Heart left ventricle (tissue), 16 donors: ENCODE measurements around the gene MOK. TPM values are rescaled to one million over a fixed set of nuclear protein-coding genes. Genes with fewer than 3 reads are reported as not detected.

ENCODE experiments used
- ATAC-seq, 4 donors: fragments of 200-7000 bp; cut with Tn5 transposase; one replicate each; pipeline ENCODE4 v1.9.1; 2020 to 2022; ENCODE audit warnings: moderate library complexity in 4 of 4, mild to moderate bottlenecking in 3 of 4, moderate number of reproducible peaks in 1 of 4
- DNase-seq, 5 donors: peaks; one replicate each; pipeline ENCODE4 v3.0.0-alpha.2; 2020
- H3K27ac ChIP-seq, 12 donors: fragments of 200-600 bp; sonication (generic) in 4 of 12; one replicate each; pipeline versions ENCODE4 v1.5.0 to v1.8.0; 2016 to 2022; ENCODE audit warnings: mild to moderate bottlenecking in 2 of 12
- H3K27me3 ChIP-seq, 9 donors: fragments of 200-600 bp; sonication (generic) in 2 of 9; one replicate each; pipeline versions ENCODE4 v1.5.1 to v1.8.0; 2016 to 2022; ENCODE audit warnings: mild to moderate bottlenecking in 3 of 9
- H3K36me3 ChIP-seq, 9 donors: fragments of 200-600 bp; sonication (generic) in 2 of 9; one replicate each; pipeline versions ENCODE4 v1.5.0 to v1.8.0; 2018 to 2022; ENCODE audit warnings: mild to moderate bottlenecking in 2 of 9
- H3K4me1 ChIP-seq, 12 donors: fragments of 200-600 bp; sonication (generic) in 4 of 12; one replicate each; pipeline versions ENCODE4 v1.5.0 to v1.8.0; 2016 to 2022; ENCODE audit warnings: mild to moderate bottlenecking in 3 of 12
- H3K4me3 ChIP-seq, 12 donors: fragments of 200-600 bp; sonication (generic) in 4 of 12; one replicate each; pipeline versions ENCODE4 v1.5.0 to v1.8.0; 2017 to 2022; ENCODE audit warnings: mild to moderate bottlenecking in 9 of 12, moderate library complexity in 4 of 12
- H3K9me3 ChIP-seq, 12 donors: fragments of 200-600 bp; sonication (generic) in 4 of 12; one replicate each; pipeline versions ENCODE4 v1.5.0 to v1.8.0; 2016 to 2022; ENCODE audit warnings: mild to moderate bottlenecking in 1 of 12
- CTCF ChIP-seq, 12 donors: fragments of 200-600 bp; sonication (generic) in 4 of 12; IDR thresholded peaks; one replicate each; pipeline versions ENCODE4 v1.5.0 to v1.8.0; 2018 to 2022; ENCODE audit warnings: antibody characterized with exemption in 12 of 12, mild to moderate bottlenecking in 5 of 12
- POLR2A ChIP-seq, 2 donors: fragments of 450-650 bp; IDR thresholded peaks; one replicate each; pipeline ENCODE4 v1.6.1; 2017; ENCODE audit warnings: antibody characterized with exemption in 2 of 2, mild to moderate bottlenecking in 2 of 2, moderate library complexity in 2 of 2
- WGBS, 4 donors: extraction: QIAGEN DNeasy Blood & Tissue Kit in 2 of 4; methylation state at CpG; one replicate each; pipeline versions ENCODE4 v1.1.5 to v1.1.7; 2013 to 2018; 5-methylcytosine and 5-hydroxymethylcytosine counted together
- intact Hi-C, 10 donors: fragments of 100-400 bp; cut with DNase I; formaldehyde crosslinking; loops; one replicate each; pipeline versions ENCODE4 v1.11.1 to v1.14.2; 2022
- polyA plus RNA-seq, 2 donors: library from polyadenylated mRNA; stranded (reverse); fragments of 200-250 nt; gene quantifications; one replicate each; pipeline ENCODE4 v1.2.3, GENCODE V29; 2013
- total RNA-seq, 9 donors: library from RNA; depleted of rRNA in 2 of 9; stranded (reverse); fragments of >200 nt in 2 of 9; fragmentation: NEBNext Ultra II Directional in 3 of 9; extraction: Animal tissue kit (Norgen Biotek cat#: 25700) in 3 of 9; gene quantifications; one replicate each; pipeline versions ENCODE4 v1.1.0 to v1.2.4, GENCODE V29; 2016 to 2023
- donor health status: ischemic (EF 13 %, LVEDD 7.1; RV severe dilation, severe dysfunction).
- donor health status: healthy with polysubstance abuse.
- donor health status: DM: no; HTN: yes; CAD: no.
- donor health status: DM: no; HTN: no; CAD: no.
- donor health status: ischemic (EF 25% LVEDD 6.9; RV normal size, moderate dysfunction).
- donor health status: ischemic (EF 25% LVEDD 5.7; RV mildly dilated, moderate dysfunction).
- donor health status: healthy.
- donor health status: DM: yes; HTN: yes; CAD: no.
- donor health status: ischemic (EF 35%, LVEDD 5.7; RV mildly dilated, moderate dysfunction).
- donor health status: nonischemic (EF 11% LVEDD 7.7; RV severe dilation, severe dysfunction).
- donor health status: DM: yes; HTN: yes; CAD: no.
- donor health status: PGD.
- donor health status: ischemic (EF 29% LVEDD 5.4; RV normal size, mild dysfunction).
- donor health status: nonischemic (EF 23%, LVEDD 6.1; RV moderate dilation, normal function).

MOK gene
- total and polyA plus RNA-seq, 11 donors: 8.7 to 18.1 (median 12.7) TPM

DNA sequence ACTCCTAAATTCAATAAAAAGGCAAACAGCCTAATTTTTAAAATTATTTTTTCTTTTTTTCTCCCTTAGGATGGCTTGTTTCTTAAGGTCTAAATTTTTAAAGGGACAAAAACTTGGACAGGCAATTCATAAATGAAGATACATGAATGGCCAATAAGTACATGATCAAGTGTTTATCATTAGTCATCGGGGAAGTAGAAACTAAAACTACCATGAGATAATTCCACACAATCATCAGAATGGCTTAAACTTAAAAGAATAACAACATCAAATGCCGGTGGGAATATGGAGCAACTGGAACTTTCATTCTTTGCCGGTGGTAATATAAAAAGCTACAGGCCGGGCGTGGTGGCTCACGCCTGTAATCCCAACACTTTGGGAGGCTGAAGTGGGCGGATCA is 29.1 kb downstream of the MOK start:
- WGBS, 4 donors: 96 to 97% (median 97%) methylated on average over 7 of the region's 7 CpGs
- Histone ChIP-seq H3K4me1 (peaks cover 0 to 11% (median 0%) of the 10 kb centered on the region in 12 donors), H3K27me3 (no peaks in the 10 kb centered on the region), H3K4me3 (no peak overlapping the region), H3K9me3 (peaks cover 0 to 4% (median 0%) of the 10 kb centered on the region in 12 donors), H3K27ac (no peak overlapping the region), H3K36me3 (peaks cover 0 to 19% (median 3%) of the 10 kb centered on the region in 9 donors)
- DNase-seq (no peak), ATAC-seq (no peak)
- intact Hi-C loops: no loop called here
- TF ChIP-seq CTCF (IDR thresholded peaks at IDR 0.05): no peak
- no peak for TF ChIP-seq POLR2A (IDR thresholded peaks at IDR 0.05)

GRCh38 chr14:102272392-102272791 is 32.6 kb downstream of the MOK start:
- H3K36me3 ChIP-seq: no peaks in the 10 kb centered on the region
- 96 to 98% (median 96%) methylated on average over 5 of the region's 5 CpGs for WGBS, 4 donors
- no peak for ATAC-seq
- no peak overlapping the region for H3K4me3 ChIP-seq
- H3K4me1 ChIP-seq: no peaks in the 10 kb centered on the region
- intact Hi-C loops: no loop called here
- H3K27ac ChIP-seq: no peak overlapping the region
- peaks cover 0 to 4% (median 0%) of the 10 kb centered on the region in 12 donors for H3K9me3 ChIP-seq
- no peak for DNase-seq
- H3K27me3 ChIP-seq: no peaks in the 10 kb centered on the region
- TF ChIP-seq CTCF (IDR thresholded peaks at IDR 0.05) (no peak), POLR2A (IDR thresholded peaks at IDR 0.05) (no peak)

- Histone ChIP-seq H3K9me3 (no peaks in the 10 kb centered on the region), H3K36me3 (no peaks in the 10 kb centered on the region), H3K4me3 (peak overlapping the region in 3 of 12 donors; percentile 4 to 23 (median 12)), H3K4me1 (peaks cover 0 to 39% (median 21%) of the 10 kb centered on the region in 12 donors), H3K27me3 (no peaks in the 10 kb centered on the region), H3K27ac (peak overlapping the region; percentile 43 to 95 (median 81))
- peak; percentile 95 to 97 (median 96) for ATAC-seq
- DNase-seq: peak in 4 of 5 donors; percentile 42 to 86 (median 66)
- intact Hi-C loops: no loop called here
- 31 to 51% (median 33%) methylated on average over 4 of the region's 4 CpGs for WGBS, 4 donors
- TF ChIP-seq POLR2A (IDR thresholded peaks at IDR 0.05): no peak
- no peak for TF ChIP-seq CTCF (IDR thresholded peaks at IDR 0.05)
Observed at GRCh38 chr14:102264775-102265174, 40.2 kb downstream of the MOK start.

GRCh38 chr14:102264355-102264754 is 40.6 kb downstream of the MOK start:
- H3K4me3 ChIP-seq: peak overlapping the region in 3 of 12 donors; percentile 4 to 23 (median 12)
- H3K36me3 ChIP-seq: no peaks in the 10 kb centered on the region
- DNase-seq (peak in 3 of 5 donors; percentile 13 to 40 (median 33)), ATAC-seq (peak; percentile 50 to 74 (median 67))
- no peaks in the 10 kb centered on the region for H3K27me3 ChIP-seq
- H3K27ac ChIP-seq: peak overlapping the region; percentile 43 to 95 (median 81)
- peaks cover 0 to 39% (median 21%) of the 10 kb centered on the region in 12 donors for H3K4me1 ChIP-seq
- H3K9me3 ChIP-seq: no peaks in the 10 kb centered on the region
- 21 to 29% (median 24%) methylated on average over 8 of the region's 8 CpGs for WGBS, 4 donors
- intact Hi-C loops: no loop called here
- TF ChIP-seq POLR2A (IDR thresholded peaks at IDR 0.05): no peak
- no peak for TF ChIP-seq CTCF (IDR thresholded peaks at IDR 0.05)
